Measurements from ENCODE around the gene PDLIM7. TPM values are rescaled to one million over a fixed set of nuclear protein-coding genes. Genes with fewer than 3 reads are reported as not detected.

The PDLIM7 gene
- total and polyA plus RNA-seq, 2 of the 8 experiments (the other 6 are each of a cell fraction or from before 2014, with no cell fraction given): 67.3 to 94.2 TPM

DNA sequence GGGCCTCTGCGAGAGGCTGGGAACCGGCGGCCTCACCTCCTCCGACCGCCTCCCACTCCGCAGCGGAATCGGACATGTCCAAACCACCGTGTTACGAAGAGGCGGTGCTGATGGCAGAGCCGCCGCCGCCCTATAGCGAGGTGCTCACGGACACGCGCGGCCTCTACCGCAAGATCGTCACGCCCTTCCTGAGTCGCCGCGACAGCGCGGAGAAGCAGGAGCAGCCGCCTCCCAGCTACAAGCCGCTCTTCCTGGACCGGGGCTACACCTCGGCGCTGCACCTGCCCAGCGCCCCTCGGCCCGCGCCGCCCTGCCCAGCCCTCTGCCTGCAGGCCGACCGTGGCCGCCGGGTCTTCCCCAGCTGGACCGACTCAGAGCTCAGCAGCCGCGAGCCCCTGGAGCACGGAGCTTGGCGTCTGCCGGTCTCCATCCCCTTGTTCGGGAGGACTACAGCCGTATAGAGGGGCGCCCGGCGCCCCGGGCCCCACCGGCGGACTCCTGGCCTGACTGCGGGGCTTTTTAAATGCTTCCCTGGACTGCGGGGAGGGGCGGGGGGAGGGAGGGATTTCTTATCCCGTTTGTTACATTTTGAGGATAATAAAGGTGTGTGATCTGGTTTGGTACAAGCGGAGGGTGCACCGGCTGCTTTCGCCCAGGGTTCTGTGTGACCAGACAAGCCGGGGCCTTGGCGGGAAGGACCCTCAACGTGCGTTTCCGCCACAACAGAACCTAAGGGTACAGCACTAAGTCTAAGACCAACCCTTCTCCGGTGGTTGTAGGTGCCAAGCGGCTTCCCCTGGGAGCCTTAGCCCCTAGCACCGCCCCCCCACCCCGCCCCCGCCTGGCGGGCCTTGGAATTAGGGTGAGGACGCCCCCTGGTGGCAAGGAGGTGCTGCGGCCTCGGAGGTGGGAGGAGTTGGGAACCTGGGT lies 41.5 kb downstream of the PDLIM7 start (continued):
- TF ChIP-seq, protein P1, sequence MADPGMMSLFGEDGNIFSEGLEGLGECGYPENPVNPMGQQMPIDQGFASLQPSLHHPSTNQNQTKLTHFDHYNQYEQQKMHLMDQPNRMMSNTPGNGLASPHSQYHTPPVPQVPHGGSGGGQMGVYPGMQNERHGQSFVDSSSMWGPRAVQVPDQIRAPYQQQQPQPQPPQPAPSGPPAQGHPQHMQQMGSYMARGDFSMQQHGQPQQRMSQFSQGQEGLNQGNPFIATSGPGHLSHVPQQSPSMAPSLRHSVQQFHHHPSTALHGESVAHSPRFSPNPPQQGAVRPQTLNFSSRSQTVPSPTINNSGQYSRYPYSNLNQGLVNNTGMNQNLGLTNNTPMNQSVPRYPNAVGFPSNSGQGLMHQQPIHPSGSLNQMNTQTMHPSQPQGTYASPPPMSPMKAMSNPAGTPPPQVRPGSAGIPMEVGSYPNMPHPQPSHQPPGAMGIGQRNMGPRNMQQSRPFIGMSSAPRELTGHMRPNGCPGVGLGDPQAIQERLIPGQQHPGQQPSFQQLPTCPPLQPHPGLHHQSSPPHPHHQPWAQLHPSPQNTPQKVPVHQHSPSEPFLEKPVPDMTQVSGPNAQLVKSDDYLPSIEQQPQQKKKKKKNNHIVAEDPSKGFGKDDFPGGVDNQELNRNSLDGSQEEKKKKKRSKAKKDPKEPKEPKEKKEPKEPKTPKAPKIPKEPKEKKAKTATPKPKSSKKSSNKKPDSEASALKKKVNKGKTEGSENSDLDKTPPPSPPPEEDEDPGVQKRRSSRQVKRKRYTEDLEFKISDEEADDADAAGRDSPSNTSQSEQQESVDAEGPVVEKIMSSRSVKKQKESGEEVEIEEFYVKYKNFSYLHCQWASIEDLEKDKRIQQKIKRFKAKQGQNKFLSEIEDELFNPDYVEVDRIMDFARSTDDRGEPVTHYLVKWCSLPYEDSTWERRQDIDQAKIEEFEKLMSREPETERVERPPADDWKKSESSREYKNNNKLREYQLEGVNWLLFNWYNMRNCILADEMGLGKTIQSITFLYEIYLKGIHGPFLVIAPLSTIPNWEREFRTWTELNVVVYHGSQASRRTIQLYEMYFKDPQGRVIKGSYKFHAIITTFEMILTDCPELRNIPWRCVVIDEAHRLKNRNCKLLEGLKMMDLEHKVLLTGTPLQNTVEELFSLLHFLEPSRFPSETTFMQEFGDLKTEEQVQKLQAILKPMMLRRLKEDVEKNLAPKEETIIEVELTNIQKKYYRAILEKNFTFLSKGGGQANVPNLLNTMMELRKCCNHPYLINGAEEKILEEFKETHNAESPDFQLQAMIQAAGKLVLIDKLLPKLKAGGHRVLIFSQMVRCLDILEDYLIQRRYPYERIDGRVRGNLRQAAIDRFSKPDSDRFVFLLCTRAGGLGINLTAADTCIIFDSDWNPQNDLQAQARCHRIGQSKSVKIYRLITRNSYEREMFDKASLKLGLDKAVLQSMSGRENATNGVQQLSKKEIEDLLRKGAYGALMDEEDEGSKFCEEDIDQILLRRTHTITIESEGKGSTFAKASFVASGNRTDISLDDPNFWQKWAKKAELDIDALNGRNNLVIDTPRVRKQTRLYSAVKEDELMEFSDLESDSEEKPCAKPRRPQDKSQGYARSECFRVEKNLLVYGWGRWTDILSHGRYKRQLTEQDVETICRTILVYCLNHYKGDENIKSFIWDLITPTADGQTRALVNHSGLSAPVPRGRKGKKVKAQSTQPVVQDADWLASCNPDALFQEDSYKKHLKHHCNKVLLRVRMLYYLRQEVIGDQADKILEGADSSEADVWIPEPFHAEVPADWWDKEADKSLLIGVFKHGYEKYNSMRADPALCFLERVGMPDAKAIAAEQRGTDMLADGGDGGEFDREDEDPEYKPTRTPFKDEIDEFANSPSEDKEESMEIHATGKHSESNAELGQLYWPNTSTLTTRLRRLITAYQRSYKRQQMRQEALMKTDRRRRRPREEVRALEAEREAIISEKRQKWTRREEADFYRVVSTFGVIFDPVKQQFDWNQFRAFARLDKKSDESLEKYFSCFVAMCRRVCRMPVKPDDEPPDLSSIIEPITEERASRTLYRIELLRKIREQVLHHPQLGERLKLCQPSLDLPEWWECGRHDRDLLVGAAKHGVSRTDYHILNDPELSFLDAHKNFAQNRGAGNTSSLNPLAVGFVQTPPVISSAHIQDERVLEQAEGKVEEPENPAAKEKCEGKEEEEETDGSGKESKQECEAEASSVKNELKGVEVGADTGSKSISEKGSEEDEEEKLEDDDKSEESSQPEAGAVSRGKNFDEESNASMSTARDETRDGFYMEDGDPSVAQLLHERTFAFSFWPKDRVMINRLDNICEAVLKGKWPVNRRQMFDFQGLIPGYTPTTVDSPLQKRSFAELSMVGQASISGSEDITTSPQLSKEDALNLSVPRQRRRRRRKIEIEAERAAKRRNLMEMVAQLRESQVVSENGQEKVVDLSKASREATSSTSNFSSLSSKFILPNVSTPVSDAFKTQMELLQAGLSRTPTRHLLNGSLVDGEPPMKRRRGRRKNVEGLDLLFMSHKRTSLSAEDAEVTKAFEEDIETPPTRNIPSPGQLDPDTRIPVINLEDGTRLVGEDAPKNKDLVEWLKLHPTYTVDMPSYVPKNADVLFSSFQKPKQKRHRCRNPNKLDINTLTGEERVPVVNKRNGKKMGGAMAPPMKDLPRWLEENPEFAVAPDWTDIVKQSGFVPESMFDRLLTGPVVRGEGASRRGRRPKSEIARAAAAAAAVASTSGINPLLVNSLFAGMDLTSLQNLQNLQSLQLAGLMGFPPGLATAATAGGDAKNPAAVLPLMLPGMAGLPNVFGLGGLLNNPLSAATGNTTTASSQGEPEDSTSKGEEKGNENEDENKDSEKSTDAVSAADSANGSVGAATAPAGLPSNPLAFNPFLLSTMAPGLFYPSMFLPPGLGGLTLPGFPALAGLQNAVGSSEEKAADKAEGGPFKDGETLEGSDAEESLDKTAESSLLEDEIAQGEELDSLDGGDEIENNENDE (IDR thresholded peaks at IDR 0.05; ENCODE audit: insufficient replicate concordance, low read length): peak; percentile 23
- no peak for TF ChIP-seq MAFK (IDR thresholded peaks at IDR 0.05; ENCODE audit: low read depth, low read length)
- no peak for TF ChIP-seq EZH2 (IDR thresholded peaks at IDR 0.05; ENCODE audit: low read depth, low read length, severe bottlenecking)
- TF ChIP-seq SP1 (IDR thresholded peaks at IDR 0.05; ENCODE audit: low read depth, low read length): 0 out of 2 replicates have a peak, but pooled peaks have one; percentile 45
- no peak; the same call in 1 of the 2 replicates for TF ChIP-seq SUZ12 (IDR thresholded peaks at IDR 0.05; ENCODE audit: low read length)
- TF ChIP-seq RAD21 (IDR thresholded peaks at IDR 0.05 in 1 of 2, conservative IDR thresholded peaks at IDR 0.05 in 1 of 2; ENCODE audit: low read depth in 2 of 2, low read length in 2 of 2): peak; percentile 40 to 56; a peak in 3 of 4 replicates
- no peak for TF ChIP-seq SIX5 (IDR thresholded peaks at IDR 0.05; ENCODE audit: low read depth, low read length)
- TF ChIP-seq, protein P2, sequence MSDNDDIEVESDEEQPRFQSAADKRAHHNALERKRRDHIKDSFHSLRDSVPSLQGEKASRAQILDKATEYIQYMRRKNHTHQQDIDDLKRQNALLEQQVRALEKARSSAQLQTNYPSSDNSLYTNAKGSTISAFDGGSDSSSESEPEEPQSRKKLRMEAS (IDR thresholded peaks at IDR 0.05): no peak; the same call in 1 of the 2 replicates

Measured in H1 (cell line).